PC-3 (cell line): ENCODE measurements around the gene PPM1L. TPM values are rescaled to one million over a fixed set of nuclear protein-coding genes. Genes with fewer than 3 reads are reported as not detected.

Experiments
- ATAC-seq: fragments of 200-7000 bp; cut with Tn5 transposase; 2 replicates; pipeline ENCODE4 v1.9.1; 2020; ENCODE audit warnings: mild to moderate bottlenecking, moderate library complexity
- BruUV-seq: library from RNA; stranded (reverse); fragments of 400-500 nt; replicated peaks from 2 replicates; lab custom pipeline; 2021; lab: Mats Ljungman, UMichigan
- CTCF ChIA-PET: fragments of 300-600 bp; sonication (Branson Sonifier 250); formaldehyde crosslinking; loops from one replicate; lab custom pipeline; 2022; ENCODE audit warnings: antibody characterized with exemption; lab: Charles Lee
- POLR2A ChIA-PET: fragments of 300-600 bp; sonication (Branson Sonifier 250); formaldehyde crosslinking; loops from one replicate; lab custom pipeline; 2022; ENCODE audit warnings: antibody characterized with exemption; ENCODE audit not compliant: unreplicated experiment; lab: Charles Lee
- DNase-seq: peaks from one replicate; pipeline ENCODE4 v3.0.0-alpha.2; 2015
- H2AFZ ChIP-seq: fragments of 300-600 bp; sonication (generic); 2 replicates; pipeline ENCODE4 v1.6.0; 2016; ENCODE audit warnings: antibody characterized with exemption, low read length
- H3F3A ChIP-seq: fragments of 300-600 bp; sonication (generic); one replicate; pipeline ENCODE4 v1.6.0; 2017; ENCODE audit warnings: antibody characterized with exemption, low read length, control low read depth, mild to moderate bottlenecking; ENCODE audit not compliant: unreplicated experiment
- H3K27ac ChIP-seq: fragments of 300-600 bp; sonication (generic); 2 replicates; pipeline ENCODE4 v1.5.1; 2016; ENCODE audit warnings: mild to moderate bottlenecking, low read length
- H3K27me3 ChIP-seq: fragments of 300-600 bp; sonication (generic); 2 replicates; pipeline ENCODE4 v1.6.1; 2016; ENCODE audit warnings: low read length, mixed read lengths
- H3K36me3 ChIP-seq: fragments of 300-600 bp; sonication (generic); 2 replicates; pipeline ENCODE4 v1.6.1; 2016; ENCODE audit warnings: low read depth, mixed run types, low read length, mixed read lengths
- H3K4me1 ChIP-seq: fragments of 300-600 bp; sonication (generic); 2 replicates; pipeline ENCODE4 v1.5.1; 2016; ENCODE audit warnings: low read length; ENCODE audit not compliant: insufficient read depth
- H3K4me2 ChIP-seq: fragments of 300-600 bp; sonication (generic); 2 replicates; pipeline ENCODE4 v1.6.0; 2016; ENCODE audit warnings: low read length
- H3K4me3 ChIP-seq: fragments of 300-600 bp; sonication (generic); 2 replicates; pipeline ENCODE4 v1.5.1; 2016; ENCODE audit warnings: mild to moderate bottlenecking, low read length, mixed read lengths
- H3K79me2 ChIP-seq: fragments of 300-600 bp; sonication (generic); 2 replicates; pipeline ENCODE4 v1.6.1; 2017; ENCODE audit warnings: low read length, mixed read lengths
- H3K9ac ChIP-seq: fragments of 300-600 bp; sonication (generic); 2 replicates; pipeline ENCODE4 v1.6.0; 2016; ENCODE audit warnings: mild to moderate bottlenecking, low read length
- H3K9me2 ChIP-seq: fragments of 300-600 bp; sonication (generic); replicated peaks from 2 replicates; pipeline ENCODE4 v1.6.1; 2016; ENCODE audit warnings: mixed run types, low read length, mixed read lengths
- H3K9me3 ChIP-seq: fragments of 300-600 bp; sonication (generic); 2 replicates; pipeline ENCODE4 v1.6.1; 2016; ENCODE audit warnings: low read length, mixed read lengths
- H4K20me1 ChIP-seq: fragments of 300-600 bp; sonication (generic); 2 replicates; pipeline ENCODE4 v1.6.1; 2016; ENCODE audit warnings: low read length, mixed read lengths
- EZH2 ChIP-seq: fragments of 300-600 bp; sonication (generic); IDR thresholded peaks from one replicate; pipeline ENCODE4 v1.6.1; 2017; ENCODE audit warnings: antibody characterized with exemption, mild to moderate bottlenecking, low read length; ENCODE audit not compliant: unreplicated experiment
- EZH2phosphoT487 ChIP-seq: fragments of 300-600 bp; sonication (generic); IDR thresholded peaks from 2 replicates; pipeline ENCODE4 v1.6.1; 2018; ENCODE audit warnings: mild to moderate bottlenecking, antibody characterized with exemption, low read length, borderline replicate concordance
- intact Hi-C: fragments of 100-400 bp; cut with micrococcal nuclease; formaldehyde crosslinking; loops from 2 replicates; pipeline ENCODE4 v1.9.0; 2023
- total RNA-seq: library from RNA; depleted of rRNA; stranded (reverse); fragments of >200 nt; gene quantifications from 2 replicates; pipeline ENCODE4 v1.2.3, GENCODE V29; 2014
- TF ChIP-seq, protein P1 (sequence below): fragments of 300-600 bp; sonication (generic); conservative IDR thresholded peaks from 2 replicates; pipeline ENCODE4 v1.5.1; 2017; ENCODE audit warnings: antibody characterized with exemption, low read depth, mild to moderate bottlenecking, low read length

The PPM1L gene
- total RNA-seq, 1 experiment from 2014 or later: 7.0 TPM

DNA sequence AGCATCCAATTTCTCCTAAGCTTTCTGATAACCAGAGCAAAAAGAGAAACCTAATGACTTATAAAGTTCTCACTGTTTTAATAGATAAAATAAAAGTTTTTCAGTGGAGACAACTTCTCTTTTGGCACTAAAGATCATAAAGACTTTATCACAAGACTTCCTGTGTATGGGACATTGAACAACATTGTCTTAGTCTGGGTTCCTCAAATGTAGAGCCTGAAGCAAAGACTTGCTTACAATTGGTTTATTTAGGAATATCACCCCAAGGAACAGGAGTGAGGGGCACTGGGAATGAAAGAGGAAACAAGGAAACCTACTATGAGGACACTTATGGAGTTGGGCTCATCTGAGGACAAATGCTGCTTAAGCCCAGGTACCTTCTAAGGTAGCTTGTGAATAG is 221.7 kb downstream of the PPM1L start:
- Histone ChIP-seq H3K4me1 (no peaks in the 10 kb centered on the region), H3K9me3 (0 out of 2 replicates have a peak, but pooled peaks cover 3% of the 10 kb centered on the region), H3K9me2 (no peaks in the 10 kb centered on the region), H4K20me1 (no peaks in the 10 kb centered on the region), H3K36me3 (0 out of 2 replicates have a peak, but pooled peaks cover under 1% of the 10 kb centered on the region), H3K79me2 (no peaks in the 10 kb centered on the region), H3K4me2 (no peak overlapping the region), H2AFZ (no peak overlapping the region), H3K27ac (no peak overlapping the region), H3K4me3 (no peak overlapping the region), H3K27me3 (no peaks in the 10 kb centered on the region), H3K9ac (no peak overlapping the region), H3F3A (no peaks in the 10 kb centered on the region)
- no TSS peak for BruUV-seq
- ChIA-PET CTCF (no interaction called here), POLR2A (no interaction called here)
- no peak for ATAC-seq
- intact Hi-C loops: no loop called here
- no peak for DNase-seq
- TF ChIP-seq, protein P1, sequence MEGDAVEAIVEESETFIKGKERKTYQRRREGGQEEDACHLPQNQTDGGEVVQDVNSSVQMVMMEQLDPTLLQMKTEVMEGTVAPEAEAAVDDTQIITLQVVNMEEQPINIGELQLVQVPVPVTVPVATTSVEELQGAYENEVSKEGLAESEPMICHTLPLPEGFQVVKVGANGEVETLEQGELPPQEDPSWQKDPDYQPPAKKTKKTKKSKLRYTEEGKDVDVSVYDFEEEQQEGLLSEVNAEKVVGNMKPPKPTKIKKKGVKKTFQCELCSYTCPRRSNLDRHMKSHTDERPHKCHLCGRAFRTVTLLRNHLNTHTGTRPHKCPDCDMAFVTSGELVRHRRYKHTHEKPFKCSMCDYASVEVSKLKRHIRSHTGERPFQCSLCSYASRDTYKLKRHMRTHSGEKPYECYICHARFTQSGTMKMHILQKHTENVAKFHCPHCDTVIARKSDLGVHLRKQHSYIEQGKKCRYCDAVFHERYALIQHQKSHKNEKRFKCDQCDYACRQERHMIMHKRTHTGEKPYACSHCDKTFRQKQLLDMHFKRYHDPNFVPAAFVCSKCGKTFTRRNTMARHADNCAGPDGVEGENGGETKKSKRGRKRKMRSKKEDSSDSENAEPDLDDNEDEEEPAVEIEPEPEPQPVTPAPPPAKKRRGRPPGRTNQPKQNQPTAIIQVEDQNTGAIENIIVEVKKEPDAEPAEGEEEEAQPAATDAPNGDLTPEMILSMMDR: no peak
- TF ChIP-seq EZH2 (no peak), EZH2phosphoT487 (no peak)

DNA sequence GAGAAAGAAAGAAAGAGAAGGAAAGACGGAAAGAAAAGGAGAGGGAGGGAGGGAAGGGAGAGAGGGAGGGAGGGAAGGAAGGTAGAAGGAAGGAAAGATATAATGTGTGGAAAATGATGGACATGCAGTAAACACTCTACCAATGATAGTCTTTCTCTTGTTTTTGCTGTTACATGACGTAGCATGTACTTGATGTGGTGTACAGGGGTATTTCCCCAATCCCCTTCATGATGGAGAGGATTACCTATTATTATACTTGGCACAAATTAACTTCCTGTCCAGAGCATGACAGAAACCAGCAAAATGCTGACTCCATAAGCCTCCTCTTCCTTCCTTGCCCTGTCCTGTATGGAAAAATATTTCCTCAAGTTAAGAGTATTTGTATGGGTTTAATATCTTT is 224.7 kb downstream of the PPM1L start:
- Histone ChIP-seq H3K4me3 (no peak overlapping the region), H3K9me2 (no peaks in the 10 kb centered on the region), H3K27ac (no peak overlapping the region), H3K9ac (no peak overlapping the region), H3F3A (no peaks in the 10 kb centered on the region), H3K9me3 (0 out of 2 replicates have a peak, but pooled peaks cover 6% of the 10 kb centered on the region), H2AFZ (no peak overlapping the region), H3K4me2 (no peak overlapping the region), H3K27me3 (no peaks in the 10 kb centered on the region), H3K79me2 (no peaks in the 10 kb centered on the region), H3K4me1 (no peaks in the 10 kb centered on the region), H3K36me3 (0 out of 2 replicates have a peak, but pooled peaks cover 5% of the 10 kb centered on the region), H4K20me1 (no peaks in the 10 kb centered on the region)
- ChIA-PET CTCF (no interaction called here), POLR2A (no interaction called here)
- no TSS peak for BruUV-seq
- TF ChIP-seq, protein P1: no peak
- TF ChIP-seq EZH2 (no peak), EZH2phosphoT487 (no peak)
- DNase-seq (no peak), ATAC-seq (no peak)
- intact Hi-C loops: no loop called here

DNA sequence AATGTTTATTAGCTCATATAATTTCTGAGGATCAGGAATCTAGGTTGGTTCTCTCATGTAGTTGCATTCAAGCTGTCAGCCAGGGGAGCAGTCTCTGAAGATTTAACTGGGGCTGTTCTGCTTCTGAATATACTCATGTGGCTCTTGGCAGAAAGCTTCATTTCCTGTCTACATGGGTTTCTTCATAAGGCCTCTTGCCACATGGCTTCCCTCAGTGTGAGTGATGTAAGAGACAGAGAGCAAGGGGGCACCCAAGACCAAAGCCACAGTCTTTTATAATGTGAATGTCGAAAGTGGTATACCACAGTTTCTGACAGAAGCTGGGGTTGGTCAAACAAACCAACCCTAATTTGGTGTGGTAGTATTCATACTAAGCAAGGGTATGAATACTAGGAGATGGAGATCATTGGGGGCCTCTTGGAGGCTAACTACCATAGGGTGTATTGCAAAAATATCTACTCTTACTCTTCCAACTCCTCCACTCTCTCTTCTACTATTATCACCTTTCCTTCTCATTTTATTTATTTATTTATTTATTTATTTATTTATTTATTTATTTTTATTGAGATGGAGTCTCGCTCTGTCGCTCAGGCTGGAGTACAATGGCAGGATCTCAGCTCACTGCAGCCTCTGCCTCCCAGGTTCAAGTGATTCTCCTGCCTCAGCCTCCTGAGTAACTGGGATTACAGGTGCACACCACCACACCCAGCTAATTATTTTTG is 225.3 kb downstream of the PPM1L start:
- H3K36me3 ChIP-seq: 0 out of 2 replicates have a peak, but pooled peaks cover 5% of the 10 kb centered on the region
- no peaks in the 10 kb centered on the region for H4K20me1 ChIP-seq
- H3K79me2 ChIP-seq: no peaks in the 10 kb centered on the region
- no peaks in the 10 kb centered on the region for H3K27me3 ChIP-seq
- no TSS peak for BruUV-seq
- H3K9me3 ChIP-seq: 0 out of 2 replicates have a peak, but pooled peaks cover 6% of the 10 kb centered on the region
- TF ChIP-seq, protein P1: no peak
- TF ChIP-seq EZH2 (no peak), EZH2phosphoT487 (no peak)
- no peak overlapping the region for H3K27ac ChIP-seq
- H2AFZ ChIP-seq: no peak overlapping the region
- no peak overlapping the region for H3K4me3 ChIP-seq
- no peak overlapping the region for H3K9ac ChIP-seq
- no peak for ATAC-seq
- H3F3A ChIP-seq: no peaks in the 10 kb centered on the region
- H3K4me1 ChIP-seq: no peaks in the 10 kb centered on the region
- H3K4me2 ChIP-seq: no peak overlapping the region
- DNase-seq: no peak
- no peaks in the 10 kb centered on the region for H3K9me2 ChIP-seq
- intact Hi-C loops: no loop called here
- ChIA-PET CTCF (no interaction called here), POLR2A (no interaction called here)
